Activated CD8-positive, alpha-beta T cell treated with anti-CD3 and anti-CD28 coated beads for 36 hours (primary cell): ENCODE results near the gene JMJD8. TPM values are rescaled to one million over a fixed set of nuclear protein-coding genes. Genes with fewer than 3 reads are reported as not detected.
A peak's percentile ranks its signal among the peaks of the same experiment; 100 is the strongest.

ENCODE experiments used
- ATAC-seq: fragments of 200-7000 bp; cut with Tn5 transposase; one replicate; pipeline ENCODE4 v1.10.0; 2021; ENCODE audit warnings: mild to moderate bottlenecking, moderate library complexity
- CTCF ChIA-PET: fragments of 350-600 bp; sonication (Branson Sonifier 250); formaldehyde crosslinking; loops from one replicate; lab custom pipeline; 2021; ENCODE audit warnings: antibody characterized with exemption; lab: Charles Lee
- POLR2A ChIA-PET: fragments of 350-600 bp; sonication (Branson Sonifier 250); formaldehyde crosslinking; loops from one replicate; lab custom pipeline; 2021; ENCODE audit warnings: antibody characterized with exemption; lab: Charles Lee
- DNase-seq: peaks from one replicate; pipeline ENCODE4 v3.0.0-alpha.2; 2020
- H3K27ac Mint-ChIP-seq: one replicate; pipeline ENCODE4 v1.8.0; 2021; ENCODE audit warnings: mild to moderate bottlenecking, mixed read lengths
- H3K27me3 Mint-ChIP-seq: one replicate; pipeline ENCODE4 v1.8.0; 2021; ENCODE audit warnings: mixed read lengths
- H3K36me3 Mint-ChIP-seq: one replicate; pipeline ENCODE4 v1.8.0; 2021; ENCODE audit warnings: low read depth, mixed read lengths
- H3K4me1 Mint-ChIP-seq: one replicate; pipeline ENCODE4 v1.8.0; 2021; ENCODE audit warnings: low read depth, mixed read lengths
- H3K4me3 Mint-ChIP-seq: one replicate; pipeline ENCODE4 v1.8.0; 2021; ENCODE audit warnings: mild to moderate bottlenecking, moderate library complexity, mixed read lengths
- H3K9me3 Mint-ChIP-seq: one replicate; pipeline ENCODE4 v1.8.0; 2021; ENCODE audit warnings: mixed read lengths
- intact Hi-C: fragments of 100-400 bp; cut with micrococcal nuclease; formaldehyde crosslinking; loops from one replicate; pipeline ENCODE4 v1.10.0; 2022
- total RNA-seq, 2 experiments: library from RNA; stranded (reverse); gene quantifications; one replicate each; pipeline ENCODE4 v1.2.3, GENCODE V29; 2021
- TF ChIP-seq, protein P1 (sequence below): fragments of 200-600 bp; IDR thresholded peaks from one replicate; pipeline ENCODE4 v1.8.0; 2022; ENCODE audit warnings: antibody characterized with exemption, mild to moderate bottlenecking

JMJD8 gene
- total RNA-seq, 2 experiments from 2014 or later: 26.2 to 28.7 TPM

DNA sequence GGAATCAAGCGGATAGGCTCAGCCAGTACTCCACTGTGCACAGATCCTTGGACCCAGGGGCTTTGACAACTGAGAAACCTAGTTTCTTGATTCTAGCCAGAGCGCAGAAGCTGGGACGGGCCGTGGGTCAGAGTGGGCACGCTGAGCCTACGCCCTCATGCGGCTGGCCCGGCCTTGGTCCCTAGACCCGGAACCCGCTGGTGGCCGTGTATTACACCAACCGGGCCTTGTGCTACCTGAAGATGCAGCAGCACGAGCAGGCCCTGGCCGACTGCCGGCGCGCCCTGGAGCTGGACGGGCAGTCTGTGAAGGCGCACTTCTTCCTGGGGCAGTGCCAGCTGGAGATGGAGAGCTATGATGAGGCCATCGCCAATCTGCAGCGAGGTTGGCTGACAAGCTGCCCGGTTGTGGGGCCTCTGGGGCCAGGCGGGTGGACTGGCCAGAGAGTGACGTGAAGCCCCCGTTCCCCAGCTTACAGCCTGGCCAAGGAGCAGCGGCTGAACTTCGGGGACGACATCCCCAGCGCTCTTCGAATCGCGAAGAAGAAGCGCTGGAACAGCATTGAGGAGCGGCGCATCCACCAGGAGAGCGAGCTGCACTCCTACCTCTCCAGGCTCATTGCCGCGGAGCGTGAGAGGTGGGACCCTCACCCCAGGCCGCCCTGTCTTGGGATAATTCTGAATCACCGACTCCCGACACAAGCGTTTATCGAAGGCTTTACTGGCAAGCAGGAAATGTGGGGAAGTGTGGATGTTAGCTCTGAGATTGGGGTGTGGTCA, 3.0 kb downstream of the JMJD8 start:
- H3K27me3 Mint-ChIP-seq: peaks cover 3% of the 10 kb centered on the region
- H3K9me3 Mint-ChIP-seq: no peaks in the 10 kb centered on the region
- peaks cover 23% of the 10 kb centered on the region for H3K36me3 Mint-ChIP-seq
- H3K4me3 Mint-ChIP-seq: peak overlapping the region; percentile 83
- intact Hi-C loops: no loop called here
- ChIA-PET CTCF (interaction anchor here (1.0 to 1.7 kb wide), 5 partner anchors 13 to 105 kb away, joined by 3 to 7 read pairs (median 5); partner anchors contain the start of gene RHOT2), POLR2A (interaction anchor here (0.6 to 2.7 kb wide), 13 partner anchors 8 to 624 kb away, joined by 3 to 16 read pairs (median 4); partner anchors contain the start of genes METTL26, RHOT2, WDR24 and WDR90)
- DNase-seq: no peak
- ATAC-seq: no peak
- H3K4me1 Mint-ChIP-seq: peaks cover 45% of the 10 kb centered on the region
- TF ChIP-seq, protein P1, sequence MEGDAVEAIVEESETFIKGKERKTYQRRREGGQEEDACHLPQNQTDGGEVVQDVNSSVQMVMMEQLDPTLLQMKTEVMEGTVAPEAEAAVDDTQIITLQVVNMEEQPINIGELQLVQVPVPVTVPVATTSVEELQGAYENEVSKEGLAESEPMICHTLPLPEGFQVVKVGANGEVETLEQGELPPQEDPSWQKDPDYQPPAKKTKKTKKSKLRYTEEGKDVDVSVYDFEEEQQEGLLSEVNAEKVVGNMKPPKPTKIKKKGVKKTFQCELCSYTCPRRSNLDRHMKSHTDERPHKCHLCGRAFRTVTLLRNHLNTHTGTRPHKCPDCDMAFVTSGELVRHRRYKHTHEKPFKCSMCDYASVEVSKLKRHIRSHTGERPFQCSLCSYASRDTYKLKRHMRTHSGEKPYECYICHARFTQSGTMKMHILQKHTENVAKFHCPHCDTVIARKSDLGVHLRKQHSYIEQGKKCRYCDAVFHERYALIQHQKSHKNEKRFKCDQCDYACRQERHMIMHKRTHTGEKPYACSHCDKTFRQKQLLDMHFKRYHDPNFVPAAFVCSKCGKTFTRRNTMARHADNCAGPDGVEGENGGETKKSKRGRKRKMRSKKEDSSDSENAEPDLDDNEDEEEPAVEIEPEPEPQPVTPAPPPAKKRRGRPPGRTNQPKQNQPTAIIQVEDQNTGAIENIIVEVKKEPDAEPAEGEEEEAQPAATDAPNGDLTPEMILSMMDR: no peak
- peak overlapping the region; percentile 34 for H3K27ac Mint-ChIP-seq

DNA sequence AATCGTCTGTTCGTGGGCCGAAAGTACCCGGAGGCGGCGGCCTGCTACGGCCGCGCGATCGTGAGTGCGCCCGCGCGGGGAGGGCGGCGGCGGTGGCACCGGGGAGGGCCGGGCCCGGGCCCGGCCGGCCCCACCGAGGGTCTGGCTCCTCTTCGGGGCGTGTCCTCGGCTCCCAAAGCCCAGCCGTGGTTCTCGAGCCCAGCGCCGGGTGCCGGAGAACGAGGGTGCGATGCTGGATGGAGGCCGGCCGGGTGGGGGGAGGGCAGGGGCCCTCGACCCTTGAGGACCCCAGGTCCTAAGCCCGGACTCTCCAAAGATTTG, 3.5 kb downstream of the JMJD8 start:
- CTCF ChIA-PET: interaction anchor here (1.0 to 1.7 kb wide), 4 partner anchors 13 to 105 kb away, joined by 3 to 6 read pairs (median 4); partner anchors contain the start of gene RHOT2
- no peak overlapping the region for H3K27ac Mint-ChIP-seq
- POLR2A ChIA-PET: interaction anchor here (0.6 to 2.7 kb wide), 9 partner anchors 9 to 625 kb away, joined by 3 to 16 read pairs (median 5); partner anchors contain the start of genes METTL26, RHOT2, WDR24 and WDR90
- intact Hi-C loops: no loop called here
- no peaks in the 10 kb centered on the region for H3K9me3 Mint-ChIP-seq
- TF ChIP-seq, protein P1: no peak
- peaks cover 20% of the 10 kb centered on the region for H3K36me3 Mint-ChIP-seq
- no peak for DNase-seq
- no peak for ATAC-seq
- peaks cover 40% of the 10 kb centered on the region for H3K4me1 Mint-ChIP-seq
- peak overlapping the region; percentile 83 for H3K4me3 Mint-ChIP-seq
- peaks cover 3% of the 10 kb centered on the region for H3K27me3 Mint-ChIP-seq

DNA sequence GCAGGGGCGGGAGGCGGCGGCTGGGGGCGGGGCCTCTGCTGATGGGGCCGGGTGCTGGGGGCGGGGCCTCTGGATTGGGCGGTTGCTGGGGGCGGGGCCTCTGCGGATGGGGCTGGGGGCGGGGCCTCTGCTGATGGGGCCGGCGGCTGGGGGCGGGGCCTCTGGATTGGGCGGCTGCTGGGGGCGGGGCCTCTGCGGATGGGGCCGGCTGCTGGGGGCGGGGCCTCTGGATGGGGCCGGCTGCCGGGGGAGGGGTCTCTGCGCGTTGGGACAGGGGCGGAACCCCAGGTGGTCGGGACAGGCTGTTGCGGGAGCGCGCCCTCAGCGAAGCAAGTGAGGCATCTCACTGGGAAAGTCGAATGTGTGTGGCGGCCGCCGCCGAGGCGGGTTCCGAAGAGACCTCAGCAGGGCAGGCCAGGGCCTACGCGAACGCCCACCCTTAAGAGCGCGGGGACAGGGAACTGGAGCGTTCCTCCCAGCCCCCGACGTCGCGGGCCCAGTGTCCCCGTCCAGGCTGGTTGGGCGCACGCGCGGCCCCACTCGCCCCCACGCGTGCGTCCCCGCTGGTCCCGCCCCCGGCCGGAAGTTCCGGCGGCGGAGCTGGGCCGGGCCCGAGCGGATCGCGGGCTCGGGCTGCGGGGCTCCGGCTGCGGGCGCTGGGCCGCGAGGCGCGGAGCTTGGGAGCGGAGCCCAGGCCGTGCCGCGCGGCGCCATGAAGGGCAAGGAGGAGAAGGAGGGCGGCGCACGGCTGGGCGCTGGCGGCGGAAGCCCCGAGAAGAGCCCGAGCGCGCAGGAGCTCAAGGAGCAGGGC, 4.1 kb downstream of the JMJD8 start, which contains the start of gene STUB1:
Gene STUB1, plus strand, starts transcription at position 597 of the 811 bp plus-strand sequence. Its CDS starts 116 bp downstream, at position 713.
- peak; percentile 67 for ATAC-seq
- ChIA-PET CTCF (interaction anchor here (1.2 to 1.4 kb wide), 3 partner anchors 12 to 106 kb away, joined by 3 to 9 read pairs (median 3); partner anchors contain the start of gene RHOT2), POLR2A (interaction anchor here (0.6 to 2.7 kb wide), 11 partner anchors 9 to 625 kb away, joined by 3 to 16 read pairs (median 5); partner anchors contain the start of genes METTL26, RHOT2, WDR24 and WDR90)
- Mint-ChIP-seq H3K27ac (peak within 1 kb of the TSS; percentile 90), H3K36me3 (peaks cover 20% of the 10 kb centered on the region), H3K9me3 (no peaks in the 10 kb centered on the region), H3K27me3 (peaks cover 6% of the 10 kb centered on the region), H3K4me1 (peaks cover 40% of the 10 kb centered on the region), H3K4me3 (peak within 1 kb of the TSS; percentile 83)
- TF ChIP-seq, protein P1: no peak
- DNase-seq: peak; percentile 88
- intact Hi-C loops: no loop called here

DNA sequence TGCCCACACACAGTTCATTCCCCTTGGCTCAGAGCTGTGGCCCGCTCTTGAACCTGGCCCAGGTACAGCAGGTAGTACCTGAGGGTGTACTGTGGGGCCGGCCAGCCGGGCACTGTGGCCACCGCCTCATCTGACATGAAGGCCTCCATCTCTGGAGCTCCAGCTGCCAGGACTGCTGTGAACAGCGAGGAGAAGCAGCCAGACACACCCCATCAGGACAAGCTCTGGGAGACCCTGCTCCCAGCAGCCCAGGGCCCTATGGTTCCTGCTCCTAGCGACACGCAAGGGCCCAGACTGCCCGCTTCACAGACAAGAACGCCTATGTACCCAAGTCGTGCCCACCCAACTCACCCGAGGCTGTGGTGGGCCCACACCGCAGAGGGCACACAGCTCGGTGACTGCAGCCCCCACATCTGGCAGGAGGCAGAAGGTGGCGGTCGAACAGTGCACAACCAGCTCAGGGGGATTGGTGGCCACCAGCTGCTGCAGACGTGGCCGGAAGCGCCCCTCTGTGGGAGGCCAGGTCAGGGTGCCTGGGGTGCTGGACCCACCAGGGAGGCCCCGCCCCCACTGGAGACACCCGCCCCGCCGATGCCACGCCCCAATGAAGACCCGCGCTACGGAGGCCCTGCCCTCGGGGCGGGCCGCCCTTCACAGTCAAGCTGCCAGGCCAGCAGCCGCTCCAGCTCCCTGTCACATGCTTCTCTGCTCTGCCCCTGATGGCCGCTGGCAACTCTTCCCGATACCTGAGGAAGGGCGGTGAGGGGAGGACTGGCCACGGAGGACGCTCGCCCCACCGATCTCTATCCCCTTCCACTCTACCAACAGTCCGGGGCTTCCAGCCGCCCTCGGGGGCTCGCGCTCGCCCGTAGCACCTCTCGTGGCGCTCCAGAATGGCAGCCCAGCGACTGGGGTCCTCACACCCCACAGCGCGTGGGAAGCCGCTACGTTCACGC, 5.0 kb downstream of the JMJD8 start:
- H3K9me3 Mint-ChIP-seq: no peaks in the 10 kb centered on the region
- TF ChIP-seq, protein P1: no peak
- H3K4me3 Mint-ChIP-seq: peak overlapping the region; percentile 75
- POLR2A ChIA-PET: interaction anchor here (0.5 to 2.7 kb wide), 8 partner anchors 9 to 1309 kb away, joined by 3 to 11 read pairs (median 3); partner anchors contain the start of genes RHOT2 and WDR90
- DNase-seq (peak; percentile 61), ATAC-seq (peak; percentile 26)
- H3K36me3 Mint-ChIP-seq: peaks cover 20% of the 10 kb centered on the region
- CTCF ChIA-PET: interaction anchor here (1.0 to 1.4 kb wide), 2 partner anchors 12 to 30 kb away, joined by 3 to 9 read pairs; partner anchors contain the start of genes RHOT2 and WDR90
- H3K27me3 Mint-ChIP-seq: peaks cover 7% of the 10 kb centered on the region
- peak overlapping the region; percentile 65 for H3K27ac Mint-ChIP-seq
- H3K4me1 Mint-ChIP-seq: peaks cover 36% of the 10 kb centered on the region
- intact Hi-C loops: no loop called here
